ENCODE measurements around the gene KCNQ1. TPM values are rescaled to one million over a fixed set of nuclear protein-coding genes. Genes with fewer than 3 reads are reported as not detected.

Gene KCNQ1
- total RNA-seq, 1 experiment from 2014 or later, result not detected

GRCh38 chr11:2569731-2570210 lies 125.0 kb downstream of the KCNQ1 start:
- no peak for TF ChIP-seq CTCF (conservative IDR thresholded peaks at IDR 0.05)
- no peak for TF ChIP-seq EZH2 (IDR thresholded peaks at IDR 0.05; ENCODE audit: low read depth)
- Histone ChIP-seq H3K4me1 (replicated peaks; ENCODE audit: insufficient read depth) (no peaks in the 10 kb centered on the region), H3K9me3 (ENCODE audit: insufficient read depth, low read depth) (no peaks in the 10 kb centered on the region), H3K9me2 (ENCODE audit: insufficient read depth) (no peaks in the 10 kb centered on the region), H4K20me1 (ENCODE audit: insufficient read depth) (no peaks in the 10 kb centered on the region), H3K27me3 (ENCODE audit: insufficient read depth, low read depth) (no peaks in the 10 kb centered on the region), H3F3A (ENCODE audit: insufficient read depth, low read depth) (no peaks in the 10 kb centered on the region), H3K36me3 (ENCODE audit: low read depth) (no peaks in the 10 kb centered on the region), H2AFZ (no peak overlapping the region), H3K4me2 (no peak overlapping the region), H3K27ac (no peak overlapping the region), H3K4me3 (no peak overlapping the region), H3K79me2 (ENCODE audit: low read depth) (no peaks in the 10 kb centered on the region)
- CTCF ChIA-PET, result interaction anchor here (0.6 kb wide), 1 partner anchor 105 kb away, joined by 11 read pairs; no protein-coding TSS in a partner anchor
- BruUV-seq (replicated peaks), result no TSS peak
- intact Hi-C loops (cut with micrococcal nuclease; ENCODE audit: unreplicated experiment), result no loop called here
- POLR2A ChIA-PET (ENCODE audit: unreplicated experiment), result no interaction called here
- no peak for DNase-seq

DNA sequence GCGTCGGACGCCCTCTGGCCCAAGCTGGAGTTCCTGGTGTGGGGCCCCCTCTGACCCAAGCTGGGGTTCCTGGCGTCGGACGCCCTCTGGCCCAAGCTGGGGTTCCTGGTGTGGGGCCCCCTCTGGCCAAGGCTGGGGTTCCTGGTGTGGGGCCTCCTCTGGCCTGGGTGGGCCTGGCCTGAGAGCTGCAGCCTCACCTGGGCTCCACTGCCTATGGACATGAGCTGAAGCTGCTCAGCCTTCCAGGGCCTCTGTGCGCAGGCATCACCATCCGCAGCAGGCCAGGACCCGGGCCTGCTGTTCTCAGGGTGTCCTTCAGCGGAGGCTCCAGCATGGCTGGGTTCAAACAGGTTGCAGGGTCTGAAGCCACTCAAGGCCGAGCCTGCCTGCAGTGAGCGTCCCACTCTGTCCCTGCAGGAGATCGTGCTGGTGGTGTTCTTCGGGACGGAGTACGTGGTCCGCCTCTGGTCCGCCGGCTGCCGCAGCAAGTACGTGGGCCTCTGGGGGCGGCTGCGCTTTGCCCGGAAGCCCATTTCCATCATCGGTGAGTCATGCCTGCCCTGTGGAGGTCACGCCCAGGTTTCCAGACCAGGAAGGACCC lies 125.5 kb downstream of the KCNQ1 start:
- TF ChIP-seq CTCF (conservative IDR thresholded peaks at IDR 0.05) (no peak), EZH2 (IDR thresholded peaks at IDR 0.05; ENCODE audit: low read depth) (no peak)
- no TSS peak for BruUV-seq (replicated peaks)
- no peak overlapping the region for H3K4me2 ChIP-seq
- no peaks in the 10 kb centered on the region for H4K20me1 ChIP-seq (ENCODE audit: insufficient read depth)
- CTCF ChIA-PET, result no interaction called here
- H3K9me3 ChIP-seq (ENCODE audit: insufficient read depth, low read depth), result no peaks in the 10 kb centered on the region
- H2AFZ ChIP-seq, result no peak overlapping the region
- H3K27ac ChIP-seq, result no peak overlapping the region
- intact Hi-C loops (cut with micrococcal nuclease; ENCODE audit: unreplicated experiment), result no loop called here
- no peak overlapping the region for H3K4me3 ChIP-seq
- POLR2A ChIA-PET (ENCODE audit: unreplicated experiment), result no interaction called here
- DNase-seq, result no peak
- H3F3A ChIP-seq (ENCODE audit: insufficient read depth, low read depth), result no peaks in the 10 kb centered on the region
- no peaks in the 10 kb centered on the region for H3K4me1 ChIP-seq (replicated peaks; ENCODE audit: insufficient read depth)
- H3K27me3 ChIP-seq (ENCODE audit: insufficient read depth, low read depth), result no peaks in the 10 kb centered on the region
- no peaks in the 10 kb centered on the region for H3K79me2 ChIP-seq (ENCODE audit: low read depth)
- no peaks in the 10 kb centered on the region for H3K9me2 ChIP-seq (ENCODE audit: insufficient read depth)
- no peaks in the 10 kb centered on the region for H3K36me3 ChIP-seq (ENCODE audit: low read depth)

DNA sequence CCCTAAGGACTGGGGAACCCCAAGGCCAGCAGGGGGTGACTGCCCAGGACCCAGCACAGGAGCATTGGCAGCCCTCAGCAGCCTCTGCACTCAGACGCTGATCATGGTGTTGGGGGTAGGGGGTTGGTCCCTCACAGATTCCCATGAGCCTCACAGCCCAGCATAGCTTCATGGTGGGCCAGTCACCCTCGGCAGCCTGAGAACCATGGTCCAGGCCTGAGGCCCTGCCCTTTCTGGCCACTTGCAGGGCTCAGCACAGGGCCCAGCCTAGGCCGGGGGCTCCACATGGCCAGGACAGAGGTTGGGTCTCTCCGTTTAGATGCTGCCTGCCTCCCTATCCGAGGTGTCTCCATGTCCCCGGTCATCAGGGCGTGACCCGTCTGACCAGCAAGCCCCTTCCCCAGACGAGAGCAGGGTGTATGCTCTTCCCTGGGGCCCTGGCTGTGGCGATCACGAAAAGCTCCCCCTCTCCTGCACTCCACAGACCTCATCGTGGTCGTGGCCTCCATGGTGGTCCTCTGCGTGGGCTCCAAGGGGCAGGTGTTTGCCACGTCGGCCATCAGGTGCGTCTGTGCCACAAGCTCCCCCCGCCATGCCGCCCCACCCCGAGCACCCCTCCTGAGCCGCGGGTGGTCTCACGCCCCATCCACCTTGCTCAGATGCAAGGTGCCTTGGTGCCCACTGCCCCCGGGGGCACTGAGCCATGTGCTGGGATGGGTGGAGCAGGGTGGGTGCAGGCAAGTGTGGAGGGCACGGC lies 126.2 kb downstream of the KCNQ1 start:
- Histone ChIP-seq H3K36me3 (ENCODE audit: low read depth) (no peaks in the 10 kb centered on the region), H3K4me1 (replicated peaks; ENCODE audit: insufficient read depth) (no peaks in the 10 kb centered on the region), H3K9me3 (ENCODE audit: insufficient read depth, low read depth) (no peaks in the 10 kb centered on the region), H3K4me3 (no peak overlapping the region), H3K4me2 (no peak overlapping the region), H2AFZ (no peak overlapping the region), H3F3A (ENCODE audit: insufficient read depth, low read depth) (no peaks in the 10 kb centered on the region), H3K27me3 (ENCODE audit: insufficient read depth, low read depth) (no peaks in the 10 kb centered on the region), H3K79me2 (ENCODE audit: low read depth) (no peaks in the 10 kb centered on the region), H3K27ac (no peak overlapping the region), H3K9me2 (ENCODE audit: insufficient read depth) (no peaks in the 10 kb centered on the region), H4K20me1 (ENCODE audit: insufficient read depth) (no peaks in the 10 kb centered on the region)
- no TSS peak for BruUV-seq (replicated peaks)
- DNase-seq, result no peak
- CTCF ChIA-PET, result no interaction called here
- no peak for TF ChIP-seq EZH2 (IDR thresholded peaks at IDR 0.05; ENCODE audit: low read depth)
- TF ChIP-seq CTCF (conservative IDR thresholded peaks at IDR 0.05), result no peak
- POLR2A ChIA-PET (ENCODE audit: unreplicated experiment), result no interaction called here
- intact Hi-C loops (cut with micrococcal nuclease; ENCODE audit: unreplicated experiment), result no loop called here
